ENCODE data around the gene VPS37B.
A peak's percentile ranks its signal among the peaks of the same experiment; 100 is the strongest.

VPS37B gene

DNA sequence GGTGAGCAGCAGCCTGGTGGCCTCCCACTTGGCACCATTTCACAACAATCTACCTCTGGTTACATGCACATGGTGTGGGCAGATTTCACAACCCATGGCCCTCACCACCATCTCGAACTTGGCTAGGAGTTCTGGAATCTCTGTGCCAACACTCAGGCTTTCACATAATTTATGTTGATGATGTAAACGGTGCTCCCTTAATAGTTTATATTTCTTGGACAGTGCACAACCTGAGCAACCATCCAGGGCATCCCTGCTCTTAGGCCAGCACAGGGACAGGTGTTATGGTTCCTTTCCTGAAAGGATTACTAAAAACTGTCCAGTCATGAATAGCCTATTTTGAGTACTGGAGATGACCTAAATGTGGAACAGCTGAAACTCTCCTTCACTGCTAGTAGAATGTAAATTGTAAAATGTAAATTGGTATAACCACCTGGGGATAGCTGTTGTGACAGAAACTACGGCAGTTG lies 41.7 kb upstream of the VPS37B start:
- peak; percentile 55 for DNase-seq (ENCODE audit: low read depth)
- no peak overlapping the region for H3K4me3 ChIP-seq (ENCODE audit: low read depth, low read length)
- TF ChIP-seq, protein P1, sequence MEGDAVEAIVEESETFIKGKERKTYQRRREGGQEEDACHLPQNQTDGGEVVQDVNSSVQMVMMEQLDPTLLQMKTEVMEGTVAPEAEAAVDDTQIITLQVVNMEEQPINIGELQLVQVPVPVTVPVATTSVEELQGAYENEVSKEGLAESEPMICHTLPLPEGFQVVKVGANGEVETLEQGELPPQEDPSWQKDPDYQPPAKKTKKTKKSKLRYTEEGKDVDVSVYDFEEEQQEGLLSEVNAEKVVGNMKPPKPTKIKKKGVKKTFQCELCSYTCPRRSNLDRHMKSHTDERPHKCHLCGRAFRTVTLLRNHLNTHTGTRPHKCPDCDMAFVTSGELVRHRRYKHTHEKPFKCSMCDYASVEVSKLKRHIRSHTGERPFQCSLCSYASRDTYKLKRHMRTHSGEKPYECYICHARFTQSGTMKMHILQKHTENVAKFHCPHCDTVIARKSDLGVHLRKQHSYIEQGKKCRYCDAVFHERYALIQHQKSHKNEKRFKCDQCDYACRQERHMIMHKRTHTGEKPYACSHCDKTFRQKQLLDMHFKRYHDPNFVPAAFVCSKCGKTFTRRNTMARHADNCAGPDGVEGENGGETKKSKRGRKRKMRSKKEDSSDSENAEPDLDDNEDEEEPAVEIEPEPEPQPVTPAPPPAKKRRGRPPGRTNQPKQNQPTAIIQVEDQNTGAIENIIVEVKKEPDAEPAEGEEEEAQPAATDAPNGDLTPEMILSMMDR (IDR thresholded peaks at IDR 0.05; ENCODE audit: insufficient read depth, low read depth, low read length, missing control alignments), result no peak

DNA sequence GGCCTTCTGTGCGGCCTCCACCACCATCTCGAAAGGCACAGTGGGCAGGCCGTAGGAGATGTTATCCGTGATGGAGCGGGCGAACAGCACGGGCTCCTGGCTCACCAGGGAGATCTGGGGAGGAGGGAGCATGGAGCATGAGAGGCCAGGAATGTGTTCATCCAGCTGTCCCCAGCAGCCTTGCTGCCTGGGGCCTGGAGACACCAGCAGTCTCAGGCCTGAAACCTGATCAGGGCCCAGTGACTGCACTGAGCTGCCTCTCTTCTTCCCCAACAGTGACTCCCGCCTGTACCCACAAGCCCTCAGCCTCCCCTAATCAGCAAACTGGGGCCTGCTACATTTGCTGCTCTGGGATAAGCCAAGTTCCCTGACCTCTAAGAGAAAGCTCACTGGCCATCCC lies 39.4 kb upstream of the VPS37B start:
- no peak overlapping the region for H3K4me3 ChIP-seq (ENCODE audit: low read depth, low read length)
- TF ChIP-seq, protein P1 (IDR thresholded peaks at IDR 0.05; ENCODE audit: insufficient read depth, low read depth, low read length, missing control alignments), result no peak
- DNase-seq (ENCODE audit: low read depth), result no peak

DNA sequence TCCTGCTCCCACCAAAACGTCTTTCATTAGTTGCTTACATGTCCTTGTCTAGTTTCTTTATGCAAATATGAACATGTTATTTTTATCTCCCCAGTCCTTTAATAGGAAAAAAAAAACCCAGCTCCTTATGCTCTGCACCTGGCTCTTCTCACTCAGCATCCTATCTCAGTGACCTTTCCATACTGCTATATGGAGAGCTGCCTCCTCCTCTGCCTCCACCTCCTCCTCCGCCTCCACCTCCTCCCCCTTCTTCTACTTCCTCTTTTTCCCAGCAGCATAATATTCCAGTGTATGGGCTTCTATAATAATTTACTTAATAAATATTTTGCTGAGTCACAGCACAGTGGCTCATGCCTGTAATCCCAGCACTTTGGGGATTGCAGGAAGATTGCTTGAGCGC lies 38.8 kb upstream of the VPS37B start:
- peak; percentile 68 for DNase-seq (ENCODE audit: low read depth)
- TF ChIP-seq, protein P1 (IDR thresholded peaks at IDR 0.05; ENCODE audit: insufficient read depth, low read depth, low read length, missing control alignments), result no peak
- H3K4me3 ChIP-seq (ENCODE audit: low read depth, low read length), result no peak overlapping the region

DNA sequence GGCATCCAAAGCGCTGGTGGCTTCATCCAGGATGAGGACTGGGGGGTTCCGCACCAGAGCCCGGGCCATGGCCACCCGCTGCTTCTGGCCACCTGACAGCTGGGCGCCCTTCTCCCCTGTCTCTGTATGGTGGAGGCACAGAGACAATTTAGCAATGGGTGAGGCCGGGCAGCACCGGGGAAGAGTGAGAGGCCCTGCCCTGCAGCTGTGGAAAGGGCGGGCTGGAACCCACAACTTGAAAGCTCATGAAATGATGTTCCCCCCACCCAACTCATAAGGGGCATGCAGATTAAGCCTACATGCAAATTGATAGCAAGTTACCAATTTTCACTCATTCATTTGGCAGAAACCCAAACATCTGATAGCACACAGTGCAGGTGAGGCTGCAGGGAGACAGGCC lies 36.3 kb upstream of the VPS37B start:
- TF ChIP-seq, protein P1 (IDR thresholded peaks at IDR 0.05; ENCODE audit: insufficient read depth, low read depth, low read length, missing control alignments), result no peak
- no peak overlapping the region for H3K4me3 ChIP-seq (ENCODE audit: low read depth, low read length)
- DNase-seq (ENCODE audit: low read depth), result peak; percentile 38

DNA sequence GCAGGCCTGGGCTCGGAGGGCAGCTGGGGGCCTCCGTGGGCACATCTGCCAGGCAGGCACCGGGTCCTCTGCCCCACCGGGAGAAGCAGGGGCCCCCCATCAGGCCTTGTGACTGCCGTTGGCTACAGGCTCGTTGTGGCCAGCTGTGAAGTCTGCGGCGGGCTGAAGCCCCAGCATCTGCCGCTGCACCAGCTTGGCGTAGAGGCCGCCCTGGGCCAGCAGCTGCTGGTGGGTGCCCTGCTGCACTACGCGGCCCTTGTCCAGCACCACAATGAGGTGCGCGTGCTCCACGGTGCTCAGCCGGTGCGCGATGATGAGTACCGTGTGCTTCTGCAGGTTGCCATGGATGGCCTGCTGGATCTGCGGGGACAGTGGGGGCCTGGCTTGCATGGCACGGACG lies 33.9 kb upstream of the VPS37B start:
- DNase-seq (ENCODE audit: low read depth), result no peak
- no peak overlapping the region for H3K4me3 ChIP-seq (ENCODE audit: low read depth, low read length)
- TF ChIP-seq, protein P1 (IDR thresholded peaks at IDR 0.05; ENCODE audit: insufficient read depth, low read depth, low read length, missing control alignments), result no peak

DNA sequence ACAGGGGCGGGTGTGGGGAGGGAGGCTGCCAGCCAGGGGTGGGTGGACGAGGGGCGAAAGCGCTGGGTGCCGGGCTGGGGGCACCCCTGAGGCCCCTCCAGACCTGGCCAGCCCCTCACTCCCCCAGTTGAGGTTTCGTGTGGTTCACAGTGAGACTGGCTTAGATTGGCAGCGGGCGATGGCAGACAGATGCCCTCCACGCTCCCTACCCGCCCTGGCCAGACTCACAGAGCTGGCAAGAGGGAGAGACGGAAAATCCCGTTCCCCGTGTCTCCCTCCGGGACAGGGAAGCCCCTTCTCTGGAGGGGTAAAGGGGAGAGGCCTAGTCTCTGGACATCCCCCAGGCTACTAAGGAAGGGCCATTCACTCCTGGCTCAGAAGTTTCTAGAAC lies 33.2 kb upstream of the VPS37B start:
- DNase-seq (ENCODE audit: low read depth), result no peak
- TF ChIP-seq, protein P1 (IDR thresholded peaks at IDR 0.05; ENCODE audit: insufficient read depth, low read depth, low read length, missing control alignments), result no peak
- H3K4me3 ChIP-seq (ENCODE audit: low read depth, low read length), result no peak overlapping the region

DNA sequence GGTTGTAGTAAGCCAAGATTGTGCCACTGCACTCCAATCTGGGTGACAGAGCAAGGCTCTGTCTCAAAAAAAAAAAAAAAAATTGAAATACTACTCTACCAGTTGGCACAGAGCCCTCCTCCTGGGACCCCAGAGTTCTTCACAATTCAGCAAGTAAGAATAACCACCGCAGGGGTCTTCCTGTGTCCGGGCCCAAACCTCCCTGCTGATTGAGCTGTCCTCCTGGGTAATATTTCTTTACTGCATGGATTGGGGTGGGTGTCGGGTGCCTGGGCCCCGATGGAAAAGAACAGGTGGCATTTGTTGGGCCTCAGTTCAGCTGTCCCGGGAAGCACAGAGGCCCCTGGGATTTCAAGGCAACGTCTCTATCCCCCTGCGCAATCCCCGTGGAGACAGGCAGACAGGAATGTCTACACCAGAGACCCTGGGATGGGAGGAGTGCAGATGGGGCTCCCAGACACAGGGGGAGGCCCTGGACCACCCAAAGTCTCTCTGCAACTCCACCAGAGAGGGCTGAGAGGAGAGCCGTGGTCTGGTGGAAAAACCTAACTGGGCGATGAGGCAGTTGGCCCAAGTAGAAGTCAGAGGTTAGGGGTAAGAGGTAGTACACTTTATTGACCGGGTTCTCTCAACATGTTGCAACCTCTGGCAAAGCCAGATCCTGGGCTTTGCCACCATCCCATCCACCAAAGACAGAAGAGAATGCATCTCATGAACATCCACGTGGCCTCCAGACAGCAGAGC lies 32.7 kb upstream of the VPS37B start:
- TF ChIP-seq, protein P1 (IDR thresholded peaks at IDR 0.05; ENCODE audit: insufficient read depth, low read depth, low read length, missing control alignments), result no peak
- no peak overlapping the region for H3K4me3 ChIP-seq (ENCODE audit: low read depth, low read length)
- DNase-seq (ENCODE audit: low read depth), result no peak

Measured in GM12865 (cell line).